HCT116 (cell line): ENCODE measurements around the gene ICA1L. TPM values are rescaled to one million over a fixed set of nuclear protein-coding genes. Genes with fewer than 3 reads are reported as not detected.

ENCODE experiments used
- ATAC-seq: fragments of 200-7000 bp; cut with Tn5 transposase; 2 replicates; pipeline ENCODE4 v1.9.1; 2020; ENCODE audit warnings: mild to moderate bottlenecking, moderate library complexity
- BruUV-seq: library from RNA; stranded (reverse); fragments of 400-500 nt; replicated peaks from 2 replicates; lab custom pipeline; 2021; lab: Mats Ljungman, UMichigan
- CTCF ChIA-PET: fragments of 300-600 bp; sonication (Branson Sonifier 250); formaldehyde crosslinking; loops from one replicate; lab custom pipeline; 2021; ENCODE audit warnings: antibody characterized with exemption; lab: Charles Lee
- POLR2A ChIA-PET: fragments of 300-600, 350-600 bp; sonication (Branson Sonifier 250); formaldehyde crosslinking; loops from one replicate; lab custom pipeline; 2021; ENCODE audit warnings: antibody characterized with exemption; lab: Charles Lee
- RAD21 ChIA-PET, 2 experiments: fragments of 300-600 bp; sonication (Branson Sonifier 250); formaldehyde crosslinking; loops; one replicate each; lab custom pipeline; 2023; ENCODE audit warnings: low total read pairs in 2 of 2; ENCODE audit not compliant: uncharacterized antibody in 2 of 2, unreplicated experiment in 2 of 2, low non-redundant PET in 1 of 2; lab: Charles Lee
- DNase-seq: peaks from one replicate; pipeline ENCODE4 v3.0.0-alpha.2; 2010; ENCODE audit warnings: low read depth, low spot score
- H2AFZ ChIP-seq: fragments of 200-600 bp; shearing (Covaris generic), sonication (generic); 2 replicates; pipeline ENCODE4 v1.6.1; 2017; ENCODE audit warnings: low read depth, mixed run types, mixed read lengths, antibody characterized with exemption, low read length; ENCODE audit not compliant: poor library complexity, severe bottlenecking
- H3K27ac ChIP-seq: 2 replicates; pipeline ENCODE4 v1.5.1; 2012; ENCODE audit warnings: low read depth, low read length
- H3K27me3 ChIP-seq: fragments of 200-600 bp; sonication (generic); 2 replicates; pipeline ENCODE4 v1.6.1; 2016; ENCODE audit warnings: mixed run types, low read length, mixed read lengths; ENCODE audit not compliant: insufficient read depth
- H3K36me3 ChIP-seq, 2 experiments: fragments of 200-500 bp in 1 of 2; fragments of 200-600 bp in 1 of 2; sonication (Bioruptor generic) in 1 of 2; sonication (generic) in 1 of 2; 2 replicates each; pipeline versions ENCODE4 v1.5.1 to v1.6.1; 2014 to 2016; ENCODE audit warnings: low read length in 2 of 2, inconsistent platforms in 1 of 2, mixed read lengths in 1 of 2, mixed run types in 1 of 2; ENCODE audit not compliant: insufficient read depth in 2 of 2, control insufficient read depth in 1 of 2
- H3K4me1 ChIP-seq, 2 experiments: fragments of 200-600 bp in 1 of 2; sonication (generic) in 1 of 2; 2 replicates each; pipeline versions ENCODE4 v1.5.1 to v1.6.1; 2012 to 2017; ENCODE audit warnings: low read length in 2 of 2, inconsistent platforms in 1 of 2, mild to moderate bottlenecking in 1 of 2, mixed read lengths in 1 of 2, mixed run types in 1 of 2, moderate library complexity in 1 of 2; ENCODE audit not compliant: insufficient read depth in 2 of 2, control insufficient read depth in 1 of 2
- H3K4me2 ChIP-seq: fragments of 200-600 bp; sonication (generic); 2 replicates; pipeline ENCODE4 v1.6.1; 2017; ENCODE audit warnings: mixed run types, low read length, mixed read lengths
- H3K4me3 ChIP-seq, 2 experiments: fragments of 200-600 bp in 1 of 2; sonication (generic) in 1 of 2; replicated peaks in 1 of 2; 2 replicates each; pipeline ENCODE4 v1.5.1; 2011 to 2016; ENCODE audit warnings: low read length in 2 of 2, control low read depth in 1 of 2, low read depth in 1 of 2, mild to moderate bottlenecking in 1 of 2, mixed read lengths in 1 of 2, mixed run types in 1 of 2
- H3K79me2 ChIP-seq: fragments of 200-600 bp; sonication (generic); 2 replicates; pipeline ENCODE4 v1.6.1; 2017; ENCODE audit warnings: mild to moderate bottlenecking, mixed run types, low read length, moderate library complexity, mixed read lengths; ENCODE audit not compliant: insufficient read depth
- H3K9ac ChIP-seq: fragments of 200-600 bp; sonication (generic); 2 replicates; pipeline ENCODE4 v1.6.1; 2016; ENCODE audit warnings: low read length, mixed read lengths
- H3K9me2 ChIP-seq: fragments of 200-600 bp; sonication (generic), shearing (Covaris generic); 2 replicates; pipeline ENCODE4 v1.6.1; 2017; ENCODE audit warnings: mixed run types, mild to moderate bottlenecking, moderate library complexity; ENCODE audit not compliant: insufficient read depth
- H3K9me3 ChIP-seq, 2 experiments: fragments of 200-500 bp in 1 of 2; fragments of 200-600 bp in 1 of 2; sonication (Bioruptor generic) in 1 of 2; sonication (generic) in 1 of 2; 2 replicates each; pipeline ENCODE4 v1.6.1; 2014 to 2017; ENCODE audit warnings: low read length in 2 of 2, mixed read lengths in 2 of 2, inconsistent platforms in 1 of 2, low read depth in 1 of 2, mild to moderate bottlenecking in 1 of 2, mixed run types in 1 of 2, moderate library complexity in 1 of 2; ENCODE audit not compliant: control insufficient read depth in 1 of 2, insufficient read depth in 1 of 2
- H4K20me1 ChIP-seq: fragments of 200-600 bp; sonication (generic), shearing (Covaris generic); 2 replicates; pipeline ENCODE4 v1.6.1; 2017; ENCODE audit warnings: mixed run types, mild to moderate bottlenecking, moderate library complexity; ENCODE audit not compliant: insufficient read depth
- CBX3 ChIP-seq: IDR thresholded peaks from 2 replicates; pipeline ENCODE4 v1.6.1; 2012; ENCODE audit warnings: low read depth
- CEBPB ChIP-seq: IDR thresholded peaks from 2 replicates; pipeline ENCODE4 v1.6.1; 2012; ENCODE audit warnings: low read depth
- EGR1 ChIP-seq: IDR thresholded peaks from 2 replicates; pipeline ENCODE4 v1.6.1; 2012; ENCODE audit warnings: low read depth
- ELF1 ChIP-seq: IDR thresholded peaks from 2 replicates; pipeline ENCODE4 v1.6.1; 2012; ENCODE audit warnings: low read depth, borderline replicate concordance
- EZH2 ChIP-seq: fragments of 200-600 bp; sonication (generic); IDR thresholded peaks from 2 replicates; pipeline ENCODE4 v1.6.1; 2017; ENCODE audit warnings: antibody characterized with exemption, mixed run types
- POLR2A ChIP-seq: IDR thresholded peaks from 2 replicates; pipeline ENCODE4 v1.7.0; 2011; ENCODE audit warnings: borderline replicate concordance; ENCODE audit not compliant: insufficient read depth, insufficient read length; ENCODE audit errors: extremely low read depth
- POLR2AphosphoS5 ChIP-seq: IDR thresholded peaks from 2 replicates; pipeline ENCODE4 v1.6.1; 2011; ENCODE audit warnings: mild to moderate bottlenecking, low read depth, low read length, moderate library complexity
- RAD21 ChIP-seq: IDR thresholded peaks from 2 replicates; pipeline ENCODE4 v1.6.1; 2012; ENCODE audit warnings: low read depth, mild to moderate bottlenecking
- SP1 ChIP-seq: IDR thresholded peaks from 2 replicates; pipeline ENCODE4 v1.6.1; 2012; ENCODE audit warnings: low read depth
- SRF ChIP-seq: IDR thresholded peaks from 2 replicates; pipeline ENCODE4 v1.6.1; 2012; ENCODE audit warnings: low read depth
- TCF7L2 ChIP-seq: IDR thresholded peaks from 2 replicates; pipeline ENCODE4 v1.7.0; 2011; ENCODE audit warnings: borderline replicate concordance, inconsistent platforms; ENCODE audit not compliant: insufficient read depth, insufficient read length; ENCODE audit errors: extremely low read depth
- YY1 ChIP-seq: IDR thresholded peaks from 2 replicates; pipeline ENCODE4 v1.6.1; 2011; ENCODE audit warnings: low read length, low read depth, moderate library complexity, mild to moderate bottlenecking; ENCODE audit not compliant: insufficient replicate concordance; ENCODE audit errors: extremely low read depth
- ZNF274 ChIP-seq: fragments of 200-500 bp; sonication (Bioruptor generic); IDR thresholded peaks from 2 replicates; pipeline ENCODE4 v1.6.1; 2014; ENCODE audit warnings: mild to moderate bottlenecking, low read depth, low read length, inconsistent platforms
- intact Hi-C: fragments of 100-400 bp; cut with micrococcal nuclease; formaldehyde crosslinking; loops from 2 replicates; pipeline ENCODE4 v1.10.0; 2022
- total RNA-seq: library from RNA; stranded (reverse); gene quantifications from one replicate; pipeline ENCODE4 v1.2.1, GENCODE V29; 2021; ENCODE audit not compliant: unreplicated experiment

Gene ICA1L
- total RNA-seq, 1 experiment from 2014 or later: 2.5 TPM

DNA sequence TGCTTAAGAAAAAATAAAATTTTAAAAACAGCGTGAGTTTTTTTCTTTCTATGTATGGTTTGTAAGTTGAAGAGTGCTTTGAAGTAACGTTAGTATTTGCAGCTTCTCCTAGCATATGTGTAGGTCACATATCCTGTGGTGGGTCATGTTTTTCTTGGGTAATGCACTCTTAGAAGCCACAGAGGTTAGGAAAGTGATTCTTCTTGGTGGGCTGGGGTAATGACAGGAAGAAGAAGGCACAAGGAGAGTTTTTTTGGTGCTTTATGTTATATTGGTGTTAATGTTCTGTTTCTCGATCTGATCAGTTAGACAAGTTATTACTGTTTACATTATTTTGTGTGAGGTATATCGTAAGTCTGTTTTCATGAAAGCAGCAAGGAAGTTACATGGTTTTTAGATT, 109.0 kb downstream of the ICA1L start:
- BruUV-seq: no TSS peak
- ATAC-seq: no peak
- RAD21 ChIA-PET: no interaction called here
- H3K9ac ChIP-seq: no peak overlapping the region
- H3K4me3 ChIP-seq: no peak overlapping the region
- no peak for DNase-seq
- H3K79me2 ChIP-seq: no peaks in the 10 kb centered on the region
- no peaks in the 10 kb centered on the region for H3K9me3 ChIP-seq
- no peaks in the 10 kb centered on the region for H3K9me2 ChIP-seq
- H3K27me3 ChIP-seq: no peaks in the 10 kb centered on the region
- POLR2A ChIA-PET: no interaction called here
- CTCF ChIA-PET: no interaction called here
- H2AFZ ChIP-seq: no peak overlapping the region
- H3K36me3 ChIP-seq: no peaks in the 10 kb centered on the region
- no peak for TF ChIP-seq EGR1
- TF ChIP-seq POLR2AphosphoS5: no peak
- no peak overlapping the region for H3K27ac ChIP-seq
- no peaks in the 10 kb centered on the region for H3K4me1 ChIP-seq
- intact Hi-C loops: no loop called here
- no peaks in the 10 kb centered on the region for H4K20me1 ChIP-seq
- H3K4me2 ChIP-seq: no peak overlapping the region

DNA sequence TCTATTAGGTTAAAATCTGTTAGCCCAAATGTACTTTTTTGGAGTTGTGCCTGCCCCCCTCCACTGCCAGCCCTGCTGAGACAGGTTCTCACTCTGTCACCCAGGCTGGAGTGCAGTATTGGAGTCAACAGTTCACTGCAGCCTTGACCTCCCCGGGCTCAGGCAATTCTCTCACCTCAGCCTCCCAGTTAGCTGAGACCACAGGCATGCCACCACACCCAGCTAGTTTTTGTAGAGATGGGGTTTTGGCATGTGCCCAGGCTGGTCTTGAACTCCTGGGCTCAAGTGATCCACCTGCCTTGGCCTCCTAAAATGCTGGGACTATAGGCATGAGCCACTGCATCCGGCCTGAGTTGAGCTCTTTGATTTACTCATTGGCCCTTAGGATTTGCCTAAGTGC, 110.7 kb downstream of the ICA1L start:
- Histone ChIP-seq H3K9me2 (no peaks in the 10 kb centered on the region), H4K20me1 (no peaks in the 10 kb centered on the region), H3K9ac (no peak overlapping the region), H3K9me3 (no peaks in the 10 kb centered on the region), H3K36me3 (no peaks in the 10 kb centered on the region; a peak in 1 of 4 replicates), H3K27me3 (no peaks in the 10 kb centered on the region), H2AFZ (no peak overlapping the region), H3K27ac (no peak overlapping the region), H3K4me1 (no peaks in the 10 kb centered on the region), H3K79me2 (no peaks in the 10 kb centered on the region), H3K4me3 (no peak overlapping the region), H3K4me2 (no peak overlapping the region)
- CTCF ChIA-PET: no interaction called here
- RAD21 ChIA-PET: interaction anchor here in 1 of 2 experiments (0.5 kb wide), 1 partner anchor 125 kb away, joined by 8 read pairs; no protein-coding TSS in a partner anchor
- ATAC-seq (peak; percentile 27; the same call in 1 of the 2 replicates), DNase-seq (no peak)
- POLR2A ChIA-PET: no interaction called here
- no TSS peak for BruUV-seq
- TF ChIP-seq YY1 (no peak), POLR2A (no peak), SRF (no peak), EGR1 (no peak), ZNF274 (no peak), SP1 (no peak), CEBPB (no peak), ELF1 (no peak), EZH2 (no peak), CBX3 (no peak), RAD21 (no peak), TCF7L2 (no peak)
- intact Hi-C loops: no loop called here
